Activated CD4-positive, alpha-beta T cell treated with anti-CD3 and anti-CD28 coated beads for 48 hours (primary cell): Measurements from ENCODE around the gene HOMER1.
A peak's percentile ranks its signal among the peaks of the same experiment; 100 is the strongest.

ENCODE experiments used
- DNase-seq: peaks from one replicate; pipeline ENCODE4 v3.0.0-alpha.2; 2020

The HOMER1 gene

DNA sequence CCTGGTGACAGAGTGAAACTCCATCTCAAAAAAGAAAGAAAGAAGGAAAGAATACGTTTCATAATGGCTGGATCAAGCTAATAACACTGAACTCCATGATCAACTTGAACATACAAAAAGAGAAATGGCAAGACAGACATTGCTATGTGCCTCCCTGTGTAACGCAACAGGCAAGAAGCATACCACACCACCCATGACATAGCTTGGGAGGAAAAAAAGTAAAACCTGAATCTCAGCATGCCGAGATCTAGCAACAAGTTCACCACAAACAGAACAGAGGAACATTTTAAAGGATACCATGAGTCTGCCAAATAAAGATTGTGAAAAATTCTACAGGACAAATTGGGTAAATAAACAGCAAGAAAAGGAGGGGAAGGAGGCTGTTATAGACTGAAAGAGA is 26.7 kb downstream of the HOMER1 start:
- no peak for DNase-seq

DNA sequence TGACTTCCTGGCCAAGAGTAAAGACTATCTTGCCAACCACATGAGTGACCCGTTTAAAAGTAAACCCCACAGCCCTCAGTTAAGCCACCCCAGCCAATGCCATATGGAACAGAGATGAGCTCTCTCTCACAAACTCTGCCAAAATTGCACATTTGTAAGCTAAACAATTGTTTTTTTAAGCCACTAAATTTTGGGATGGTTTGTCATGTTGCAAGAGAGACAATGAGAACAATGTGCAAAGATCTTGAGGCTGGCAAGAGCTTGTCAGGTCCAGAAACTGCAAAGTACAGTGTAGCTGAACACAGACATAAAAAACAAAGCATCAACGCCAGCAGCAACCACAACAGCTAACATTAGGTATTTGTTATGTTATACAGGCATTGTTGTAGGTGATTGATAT is 27.8 kb downstream of the HOMER1 start:
- no peak for DNase-seq

DNA sequence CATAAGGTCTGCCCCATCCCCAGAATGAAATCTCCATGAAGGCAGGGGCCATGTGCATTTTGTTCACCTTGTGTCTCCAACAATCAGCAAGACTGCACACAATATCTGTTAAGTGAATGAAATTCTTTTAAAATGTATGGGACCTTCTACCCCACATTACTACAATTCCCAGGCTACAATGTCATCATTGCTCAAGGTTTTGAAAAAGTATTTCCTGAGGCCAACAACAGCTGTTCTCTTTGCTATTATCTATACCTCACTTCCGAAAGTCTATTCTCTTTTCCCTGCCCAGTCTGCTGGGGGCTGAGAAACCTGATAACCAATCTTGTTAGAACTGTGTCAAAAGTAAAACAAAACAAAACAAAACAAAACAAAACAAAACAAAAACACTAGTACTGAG is 29.2 kb downstream of the HOMER1 start:
- DNase-seq, result no peak

DNA sequence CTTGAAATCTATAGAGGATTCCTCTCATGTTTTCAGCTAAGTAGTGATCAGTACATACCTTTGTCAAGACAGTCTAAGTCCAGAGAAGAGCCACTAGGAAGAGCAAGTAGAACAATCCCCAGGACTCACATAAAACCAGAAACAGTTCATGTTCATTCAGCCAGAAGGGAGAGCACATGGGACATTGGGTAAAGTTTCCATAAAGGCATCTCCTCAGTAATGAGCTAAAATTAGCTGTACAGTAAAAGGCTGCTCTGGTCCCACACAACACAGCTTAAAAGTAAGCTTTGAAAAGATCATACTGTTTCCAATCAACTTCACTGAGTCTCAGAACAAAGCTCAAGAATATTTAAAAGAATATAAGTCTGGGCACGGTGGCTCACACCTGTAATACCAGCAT is 32.4 kb downstream of the HOMER1 start:
- DNase-seq, result no peak

DNA sequence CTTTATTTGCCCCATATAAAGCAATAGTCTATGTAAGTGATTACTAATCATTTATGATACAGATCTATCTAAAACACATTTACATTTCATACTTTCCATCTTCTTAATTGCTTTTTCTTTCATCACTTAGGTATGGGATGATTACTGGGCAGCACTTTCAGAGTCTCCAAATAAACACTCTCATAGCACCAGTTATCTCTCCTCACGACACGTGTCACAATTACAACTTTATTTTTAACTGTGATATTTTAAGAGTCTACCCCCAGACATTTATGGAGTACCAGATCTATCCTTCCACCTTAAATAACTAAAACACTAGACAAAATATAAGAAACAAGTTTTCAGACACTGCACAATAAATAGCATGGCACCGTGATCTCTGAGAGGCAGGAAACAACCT is 32.9 kb downstream of the HOMER1 start:
- no peak for DNase-seq

DNA sequence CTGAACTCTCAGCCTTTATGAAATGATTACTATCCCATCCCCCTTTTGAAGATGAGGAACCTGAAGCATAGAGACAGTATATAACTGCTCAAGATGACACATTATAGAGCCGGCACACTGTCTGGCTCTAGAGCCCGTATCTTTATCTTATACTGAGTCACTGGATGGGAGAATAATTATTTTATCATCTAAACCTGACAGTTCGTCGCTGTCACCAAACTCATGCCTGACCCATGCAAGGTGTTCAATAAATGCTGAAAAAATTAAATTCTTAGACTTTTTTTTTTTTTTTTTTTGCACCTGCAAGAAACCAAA is 38.8 kb downstream of the HOMER1 start:
- DNase-seq, result no peak

DNA sequence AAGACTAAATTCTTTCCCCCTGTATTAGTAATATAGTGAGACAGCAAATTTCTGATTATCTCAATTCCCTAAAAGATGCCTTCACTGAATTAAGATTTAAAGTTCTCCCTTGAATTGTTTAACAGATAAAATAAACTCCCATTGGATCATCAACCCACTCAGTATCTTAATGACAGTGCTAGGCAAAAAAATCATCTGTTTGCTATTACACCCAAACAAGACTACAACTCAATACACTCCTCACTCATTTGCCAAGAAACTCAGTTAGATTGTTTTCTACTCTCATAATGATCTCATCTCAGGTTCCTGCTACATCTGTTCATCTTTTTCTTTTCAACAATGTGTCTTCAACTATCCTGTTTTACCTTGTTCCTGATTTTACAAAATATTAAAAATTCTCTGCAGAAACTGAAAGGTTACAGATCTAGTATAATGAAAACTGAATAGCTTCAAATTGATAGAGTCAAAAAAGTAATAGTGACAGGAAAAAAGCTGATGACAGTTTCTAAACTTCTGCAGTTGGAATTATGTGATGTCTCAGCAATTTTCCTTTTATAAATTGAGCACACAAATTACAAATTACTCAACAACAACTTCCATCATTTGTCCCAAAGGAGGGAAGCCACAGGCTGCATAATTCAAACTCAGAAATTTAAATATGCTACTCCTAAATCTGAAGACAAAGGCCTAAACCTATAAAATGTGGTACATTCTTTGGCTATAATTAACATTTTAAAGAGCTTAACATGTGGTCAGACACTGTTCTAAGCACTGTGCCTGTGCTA is 39.4 kb downstream of the HOMER1 start:
- no peak for DNase-seq

DNA sequence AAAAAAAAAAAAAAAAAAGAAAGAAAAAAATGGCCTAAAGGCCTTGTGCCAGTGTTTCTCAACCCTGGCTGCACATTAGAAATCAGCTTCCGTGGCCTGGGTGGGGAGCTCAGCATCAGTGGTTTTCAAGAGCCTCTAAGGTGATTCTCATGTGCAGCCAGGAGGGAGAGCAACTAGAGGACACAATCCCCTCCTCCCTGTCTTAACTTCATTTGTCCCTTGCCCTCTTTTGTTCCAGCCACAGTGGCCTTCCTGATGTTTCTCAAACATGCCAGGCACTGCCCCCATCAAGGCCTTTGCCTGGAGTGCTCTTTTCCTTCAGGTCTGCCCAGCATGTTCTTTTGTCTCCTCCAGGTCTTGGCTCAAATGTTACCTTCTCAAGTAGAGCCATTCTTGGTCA is 42.4 kb downstream of the HOMER1 start:
- DNase-seq, result no peak

DNA sequence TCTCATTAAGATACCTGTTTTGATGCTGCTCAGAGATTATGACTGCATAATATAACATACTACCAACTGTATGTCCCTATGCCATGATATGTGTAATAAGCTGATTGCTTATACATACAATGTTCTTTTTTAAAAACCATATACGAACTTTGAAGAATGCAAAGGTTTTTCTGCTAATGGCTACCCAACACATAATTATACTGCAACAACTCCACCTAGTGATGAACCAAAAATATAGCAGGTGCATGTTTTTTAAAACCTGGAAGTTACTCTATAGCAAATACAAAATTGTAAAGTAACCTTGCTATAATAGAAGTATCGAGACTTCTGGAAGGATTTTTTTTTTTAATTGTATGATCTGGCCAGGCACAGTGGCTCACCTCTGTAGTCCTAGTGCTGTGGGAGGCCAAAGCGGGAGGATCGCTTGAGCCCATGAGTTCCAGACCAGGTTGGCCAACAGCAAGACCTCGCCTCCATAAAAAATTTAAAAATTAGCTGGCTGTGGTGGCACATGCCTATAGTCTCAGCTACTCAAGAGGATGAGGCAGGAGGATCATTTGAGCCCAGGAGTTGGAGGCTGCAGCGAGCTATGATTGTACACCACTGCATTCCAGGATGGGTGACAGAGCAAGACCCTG is 49.1 kb downstream of the HOMER1 start:
- DNase-seq, result no peak

DNA sequence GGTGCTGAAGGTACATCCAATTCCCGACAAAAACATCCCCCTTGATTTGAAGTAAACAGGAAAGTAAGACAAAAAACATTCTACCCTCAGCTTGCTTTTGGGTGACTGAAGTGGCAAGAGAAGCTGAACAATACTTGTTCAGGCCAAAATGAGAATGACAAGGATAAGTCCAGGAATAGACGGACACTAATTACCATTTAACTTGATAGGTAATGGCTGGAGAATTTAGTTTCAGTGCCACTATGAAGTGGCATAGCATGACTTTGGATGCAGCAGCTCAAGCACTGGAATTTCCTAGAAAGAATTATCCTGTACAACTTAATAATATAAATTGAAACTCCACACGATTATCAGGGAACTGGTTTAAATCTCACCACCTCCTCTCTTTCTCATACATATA is 49.7 kb downstream of the HOMER1 start:
- DNase-seq, result no peak

DNA sequence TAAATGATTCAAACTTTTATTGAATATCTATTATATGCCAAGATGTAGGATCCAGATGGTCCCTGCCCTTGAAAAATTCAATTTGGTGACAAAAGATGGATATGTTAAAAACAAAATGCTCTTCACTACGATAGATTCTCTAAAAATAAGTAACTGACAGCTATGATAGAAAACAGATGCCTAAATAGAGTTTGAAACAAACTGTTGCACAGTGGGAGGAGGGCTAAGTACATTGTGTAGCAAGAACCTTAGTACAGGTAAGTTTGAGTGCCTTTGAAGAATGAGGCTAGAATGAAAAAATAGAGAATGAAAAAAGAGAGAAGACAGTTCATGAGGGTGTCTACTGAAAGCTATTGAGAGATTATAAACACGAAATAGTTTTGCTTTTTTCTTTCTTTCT is 54.3 kb downstream of the HOMER1 start:
- DNase-seq, result no peak

DNA sequence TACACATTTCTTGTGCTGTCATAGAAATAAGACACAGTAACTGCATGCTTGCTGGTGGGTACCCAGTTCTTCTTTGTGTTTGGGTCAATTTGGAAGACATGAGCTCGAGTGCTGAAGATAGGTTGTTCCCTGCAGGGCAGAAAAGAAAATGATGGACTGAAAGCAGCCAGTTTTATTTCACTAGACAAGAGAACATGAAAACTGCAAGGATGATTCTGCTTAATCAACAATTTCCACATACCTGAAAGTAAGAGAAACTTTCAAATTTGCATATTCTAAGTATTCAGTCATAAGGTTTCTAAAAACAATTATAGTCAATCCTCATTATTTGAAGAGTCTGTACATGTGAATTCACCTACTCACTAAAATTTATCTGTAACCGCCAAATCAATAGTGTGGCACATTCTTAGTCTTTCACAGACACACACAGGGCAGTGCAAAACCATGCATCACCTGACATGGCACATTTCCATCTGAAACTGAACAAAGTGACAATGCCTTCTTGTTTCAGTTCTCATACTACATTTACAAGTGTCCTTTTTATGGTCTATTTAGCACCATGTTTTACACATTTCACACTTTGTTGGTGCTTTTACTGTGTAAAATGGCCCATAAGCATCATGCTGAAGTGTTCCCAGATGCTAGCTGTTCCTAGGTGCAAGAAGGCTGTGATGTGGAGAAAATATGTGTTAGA is 56.9 kb downstream of the HOMER1 start:
- DNase-seq, result peak; percentile 5

DNA sequence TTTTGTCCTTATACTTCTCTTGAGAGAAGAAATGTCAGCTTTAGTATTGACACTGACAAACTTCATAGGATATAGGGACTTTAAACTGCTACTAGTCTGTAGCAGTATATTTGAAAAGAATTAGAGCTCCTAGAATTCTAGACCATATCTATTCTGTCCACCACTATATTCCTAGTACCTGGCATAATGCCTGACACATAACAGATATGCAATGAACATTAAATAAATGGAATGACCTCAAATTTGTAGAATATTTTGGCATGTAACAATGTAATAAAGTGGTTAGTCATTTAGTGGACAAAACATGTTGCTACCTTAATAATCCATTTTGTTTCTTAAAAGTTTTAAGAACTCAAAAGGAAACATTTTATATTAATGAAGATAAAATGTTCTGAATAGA is 57.5 kb downstream of the HOMER1 start:
- DNase-seq, result no peak

DNA sequence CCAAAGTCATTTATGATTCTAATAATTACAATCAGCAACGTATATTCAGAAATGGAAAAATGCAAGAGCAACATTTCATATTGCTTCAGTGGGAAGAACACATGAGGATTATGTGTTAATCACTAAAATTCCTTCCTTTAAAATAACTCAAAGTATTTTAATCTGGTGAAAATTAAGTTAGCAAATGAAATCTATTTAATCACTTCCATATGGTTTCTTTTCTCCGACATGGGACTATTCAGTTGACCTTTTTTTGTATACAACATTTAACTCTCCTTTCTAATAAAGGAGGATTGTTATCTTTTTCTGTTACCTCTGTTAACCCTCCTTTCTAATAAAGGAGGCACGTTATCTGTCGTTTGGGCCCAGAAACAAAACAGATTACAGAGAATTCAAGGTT is 59.9 kb downstream of the HOMER1 start:
- DNase-seq, result no peak

DNA sequence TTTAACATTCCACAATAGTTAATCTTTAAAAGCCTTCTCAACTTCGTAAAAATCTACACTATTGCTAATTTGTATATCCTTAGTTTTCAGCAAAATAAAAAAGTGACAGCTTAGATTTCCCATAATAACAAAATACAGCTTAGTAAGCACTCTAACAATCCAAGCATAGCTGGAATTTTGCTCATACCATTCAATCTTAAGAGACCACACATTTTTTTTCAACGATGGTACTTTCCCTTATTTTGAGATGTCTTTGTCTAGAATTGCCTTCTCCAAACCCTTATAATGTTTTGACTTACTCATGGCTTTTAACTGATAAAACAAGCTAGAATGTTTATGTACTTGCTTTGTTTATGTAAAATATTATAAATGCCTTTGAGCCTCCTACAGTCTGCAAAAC is 65.6 kb downstream of the HOMER1 start:
- DNase-seq, result no peak

DNA sequence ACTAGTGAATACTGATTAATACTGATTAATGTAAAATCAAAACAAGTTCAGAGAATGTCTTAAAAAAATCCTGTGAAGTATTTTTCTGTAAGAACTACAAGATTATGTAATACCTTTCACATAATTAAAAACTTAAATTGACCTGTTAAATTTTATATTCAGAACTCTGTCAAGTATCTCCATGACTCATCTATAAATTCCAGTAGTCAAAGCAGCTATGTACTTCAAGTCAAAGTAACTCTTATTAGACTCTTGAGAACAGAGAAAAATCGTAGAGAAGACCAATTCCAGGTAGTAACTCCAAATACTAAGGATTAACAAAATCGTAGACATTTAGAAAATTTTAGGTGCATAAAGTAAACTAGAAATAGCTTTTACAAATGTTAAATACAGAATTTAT is 77.1 kb downstream of the HOMER1 start:
- no peak for DNase-seq

DNA sequence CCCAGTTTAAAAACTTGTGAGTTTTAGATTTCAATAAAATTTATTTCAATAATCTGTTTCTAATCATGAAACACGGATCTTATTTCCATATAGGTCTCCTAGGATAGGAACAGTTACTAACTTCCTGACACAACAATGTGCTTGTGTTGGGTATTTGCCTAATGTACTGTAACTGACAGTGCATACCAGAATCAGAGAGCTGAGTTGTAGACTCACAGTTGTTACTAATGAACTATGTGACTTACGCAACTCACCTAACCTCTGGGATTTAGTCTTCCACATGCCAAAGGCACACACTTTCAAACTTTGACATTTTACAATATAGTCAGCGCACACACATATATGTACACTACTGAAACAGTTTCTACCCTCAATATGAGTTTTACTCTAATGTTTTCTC is 77.7 kb downstream of the HOMER1 start:
- DNase-seq, result no peak

DNA sequence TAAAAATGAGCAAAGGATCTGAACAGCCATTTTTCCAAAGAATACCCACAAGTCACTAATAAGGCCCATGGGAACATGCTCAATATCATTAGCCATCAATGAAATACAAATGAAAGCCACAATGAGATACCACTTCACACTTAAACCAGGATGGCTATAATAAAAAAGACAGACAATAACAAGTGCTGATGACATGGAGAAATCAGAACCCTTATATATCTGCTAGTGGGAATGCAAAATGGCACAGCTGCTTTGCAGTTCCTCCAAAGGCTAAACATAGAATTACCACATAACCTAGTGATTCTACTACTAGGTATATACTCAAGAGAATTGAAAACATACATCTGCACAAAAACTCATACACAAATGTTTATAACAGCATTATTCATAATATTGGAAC is 83.7 kb downstream of the HOMER1 start:
- DNase-seq, result no peak

DNA sequence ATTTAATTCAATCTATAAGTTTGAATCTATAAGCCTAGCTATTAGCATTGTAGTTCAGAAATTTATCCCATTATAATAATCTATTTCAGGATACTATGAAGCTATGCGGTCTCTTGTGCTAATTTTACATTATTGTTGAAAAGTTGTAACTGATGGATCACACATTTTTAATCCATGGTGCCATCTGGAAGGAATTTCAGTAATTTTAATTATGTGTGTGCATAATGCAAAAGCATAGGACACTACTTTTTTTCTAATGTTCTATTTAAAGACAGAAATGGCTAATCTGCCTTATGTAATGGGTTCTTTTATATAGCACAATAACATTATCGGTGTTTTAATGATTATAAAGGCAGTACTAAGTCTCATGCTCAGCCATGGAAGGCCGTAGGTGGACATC is 90.6 kb downstream of the HOMER1 start:
- DNase-seq, result no peak

DNA sequence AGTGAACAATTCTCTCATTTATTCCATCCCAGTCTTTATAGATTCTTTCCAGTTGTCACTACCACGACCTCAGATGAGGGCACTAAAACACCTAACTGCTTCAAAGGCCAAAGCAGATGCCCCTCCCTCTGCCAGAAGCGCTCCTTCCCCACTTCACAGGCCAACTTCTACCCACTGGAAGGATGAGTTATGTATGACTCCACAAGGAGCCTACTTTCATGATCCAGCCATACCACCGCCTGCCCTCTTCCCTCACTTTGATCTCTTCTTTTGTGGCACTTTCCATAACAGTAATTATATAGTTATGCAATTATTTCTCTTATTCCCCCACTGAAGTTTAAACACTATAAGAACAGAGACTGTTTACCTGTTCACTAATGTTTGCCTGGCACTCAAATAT is 93.7 kb downstream of the HOMER1 start:
- DNase-seq, result no peak

DNA sequence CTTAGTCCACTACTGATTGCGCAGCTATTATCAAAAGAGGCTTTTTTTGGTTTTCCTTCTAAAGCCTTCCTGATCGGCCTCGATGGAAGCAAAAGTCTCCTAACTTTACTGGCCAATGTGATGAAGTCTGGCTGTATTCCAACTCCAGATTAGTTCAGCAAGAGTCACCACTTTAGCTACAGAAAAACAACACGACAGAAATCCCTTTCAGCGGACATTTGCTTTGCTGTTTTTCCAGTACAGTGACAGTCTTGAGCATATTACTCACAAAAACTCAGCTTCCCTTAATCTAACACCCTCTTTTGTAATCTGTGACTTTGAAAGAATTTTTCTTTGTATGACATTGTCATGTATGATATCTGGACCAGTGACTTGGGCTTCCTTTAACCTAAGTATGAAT is 95.7 kb downstream of the HOMER1 start:
- no peak for DNase-seq

DNA sequence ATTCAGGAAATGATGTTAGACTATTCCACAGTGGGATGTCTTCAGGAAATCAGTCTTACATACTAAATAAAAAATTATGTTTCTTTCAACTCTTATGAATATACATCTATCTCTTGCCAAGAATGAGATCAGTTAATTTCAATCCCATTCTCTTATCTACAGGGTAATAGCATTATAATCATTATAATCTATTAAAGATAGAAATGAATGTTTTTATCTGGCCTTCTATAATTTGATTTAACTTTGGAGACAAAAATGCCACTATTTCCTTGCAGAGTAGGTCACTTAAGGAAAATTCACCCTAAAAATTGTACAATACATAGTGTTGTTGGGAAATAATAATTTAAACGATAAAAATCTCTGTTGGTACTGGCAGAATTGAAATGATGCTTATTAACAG is 96.4 kb downstream of the HOMER1 start:
- no peak for DNase-seq

DNA sequence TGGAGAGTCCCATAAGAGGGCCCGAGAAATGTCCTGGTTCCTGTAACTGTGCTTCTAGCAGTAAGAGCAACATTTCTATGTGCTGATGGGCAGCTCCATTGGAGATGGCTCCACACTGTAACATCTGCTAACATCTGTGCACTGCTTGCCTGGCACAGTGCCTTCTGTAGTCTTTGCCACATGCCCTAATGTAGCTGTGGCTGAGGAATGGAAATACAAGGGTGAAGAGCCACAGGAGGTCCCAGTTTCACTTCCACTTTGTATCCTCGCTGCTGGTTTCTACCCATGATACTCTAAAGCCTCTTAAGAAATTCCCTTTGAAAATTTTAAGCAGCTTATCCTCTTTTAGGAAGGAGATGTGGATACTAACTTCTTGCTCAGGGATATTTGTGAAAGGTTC is 97.4 kb downstream of the HOMER1 start:
- no peak for DNase-seq

DNA sequence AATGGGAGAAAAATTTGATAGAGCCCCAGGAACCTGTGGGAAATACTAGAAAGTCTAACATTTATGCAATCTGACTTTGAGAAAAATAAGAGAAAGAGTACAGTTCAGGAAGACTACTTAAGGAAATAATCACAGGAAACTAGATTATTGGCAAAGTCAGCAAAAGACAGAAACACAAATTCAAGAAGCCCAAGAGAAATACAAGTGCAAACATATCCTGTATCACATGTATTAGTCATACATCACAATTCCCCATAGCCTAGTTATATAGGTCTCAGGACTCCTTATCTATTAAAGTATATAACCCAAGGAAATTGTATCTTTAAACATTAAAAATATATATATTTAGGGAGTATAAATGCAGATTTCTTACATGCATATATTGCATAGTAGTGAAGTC is 100.8 kb downstream of the HOMER1 start:
- no peak for DNase-seq

DNA sequence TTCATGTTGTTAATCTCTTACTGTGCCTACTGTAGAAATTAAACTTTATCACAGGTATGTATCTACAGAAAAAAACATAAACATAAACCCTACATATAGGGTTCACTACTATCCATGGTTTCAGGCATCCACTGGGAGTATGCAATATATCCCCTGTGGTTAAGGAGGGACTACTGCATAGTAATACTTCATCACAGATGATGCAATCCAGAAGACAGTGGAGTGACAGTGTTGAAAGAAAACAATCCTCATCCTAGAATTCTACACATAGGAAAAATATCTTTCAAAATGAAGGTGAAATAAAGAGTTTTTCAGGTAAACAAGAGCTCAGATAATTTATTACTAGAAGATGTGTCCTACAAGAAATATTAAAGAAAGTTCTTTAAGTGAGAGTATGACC is 105.9 kb downstream of the HOMER1 start:
- DNase-seq, result no peak
